AML-193 (cell line): ENCODE results near the gene C1orf74.

Source experiments
- DNase-seq, 2 experiments: peaks; one replicate each; lab custom pipeline; 2025; lab: John Stamatoyannopoulos, UW

Gene C1orf74

GRCh38 chr1:209742409-209743144 is 41.8 kb downstream of the C1orf74 start:
- no peak for DNase-seq

- no peak for DNase-seq
Measured at GRCh38 chr1:209741889-209742288, 42.5 kb downstream of the C1orf74 start.

GRCh38 chr1:209741193-209741592 is 43.2 kb downstream of the C1orf74 start:
- DNase-seq = no peak

- no peak for DNase-seq
Measured at GRCh38 chr1:209738270-209738669, 46.1 kb downstream of the C1orf74 start.

- no peak for DNase-seq
Measured at GRCh38 chr1:209737118-209737505, 47.2 kb downstream of the C1orf74 start.

GRCh38 chr1:209736490-209737117 is 47.8 kb downstream of the C1orf74 start:
- no peak for DNase-seq

GRCh38 chr1:209733409-209734192 is 50.8 kb downstream of the C1orf74 start:
- DNase-seq = no peak

GRCh38 chr1:209732725-209733124 is 51.6 kb downstream of the C1orf74 start:
- DNase-seq = no peak

GRCh38 chr1:209729436-209729835 is 54.9 kb downstream of the C1orf74 start:
- no peak for DNase-seq
